ENCODE data around the gene LPAR6.

The LPAR6 gene

DNA sequence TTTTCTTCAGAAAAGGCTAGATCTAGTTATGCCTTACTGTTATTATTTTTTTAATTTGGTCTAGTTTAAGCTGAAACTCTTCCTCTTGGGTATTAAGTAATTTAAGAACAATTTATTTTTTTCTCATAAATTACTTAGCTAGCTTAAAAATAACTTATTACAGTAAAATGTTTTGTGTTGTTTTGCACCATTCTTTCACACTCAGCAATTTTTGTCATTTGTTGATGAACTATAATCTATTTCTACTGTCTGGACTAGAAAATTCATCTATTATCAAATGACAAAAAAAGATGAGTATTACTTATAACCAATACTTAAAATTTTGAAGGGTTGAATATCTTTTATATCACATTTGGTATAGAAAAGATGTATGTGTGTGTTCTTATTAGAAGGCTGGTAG, 1.6 kb upstream of the LPAR6 start:
- no peak for DNase-seq (ENCODE audit: low read depth)

DNA sequence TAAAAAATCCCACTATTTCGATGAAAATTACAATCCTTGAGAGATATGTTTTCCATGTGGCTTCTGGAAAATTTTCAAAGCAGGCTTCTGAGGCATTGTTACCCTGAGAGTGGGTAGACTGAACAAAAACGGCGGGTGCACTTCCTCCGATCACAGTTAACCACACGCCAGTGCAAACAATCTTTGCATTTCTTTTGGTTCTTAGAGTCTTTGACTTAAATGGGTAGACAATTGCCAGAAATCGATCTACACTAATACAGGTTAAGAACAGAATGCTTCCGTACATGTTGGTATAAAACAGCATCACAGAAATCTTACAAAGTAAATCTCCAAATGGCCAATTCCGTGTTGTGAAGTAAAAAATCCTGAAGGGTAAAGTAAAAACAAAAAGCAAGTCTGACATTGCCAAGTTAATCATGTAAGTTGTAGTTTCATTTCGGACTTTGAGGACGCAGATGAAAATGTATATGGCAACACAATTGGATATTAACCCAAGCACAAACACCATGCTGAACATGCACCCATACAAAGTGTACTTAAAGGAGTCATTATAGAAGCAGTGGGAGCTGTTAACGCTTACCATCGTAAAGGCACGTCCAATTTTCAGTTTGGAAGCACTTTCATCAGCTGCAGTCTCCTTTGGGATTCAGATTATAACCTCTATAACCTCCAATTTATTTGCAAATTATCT, 927 bp downstream of the LPAR6 start:
- no peak for DNase-seq (ENCODE audit: low read depth)

DNA sequence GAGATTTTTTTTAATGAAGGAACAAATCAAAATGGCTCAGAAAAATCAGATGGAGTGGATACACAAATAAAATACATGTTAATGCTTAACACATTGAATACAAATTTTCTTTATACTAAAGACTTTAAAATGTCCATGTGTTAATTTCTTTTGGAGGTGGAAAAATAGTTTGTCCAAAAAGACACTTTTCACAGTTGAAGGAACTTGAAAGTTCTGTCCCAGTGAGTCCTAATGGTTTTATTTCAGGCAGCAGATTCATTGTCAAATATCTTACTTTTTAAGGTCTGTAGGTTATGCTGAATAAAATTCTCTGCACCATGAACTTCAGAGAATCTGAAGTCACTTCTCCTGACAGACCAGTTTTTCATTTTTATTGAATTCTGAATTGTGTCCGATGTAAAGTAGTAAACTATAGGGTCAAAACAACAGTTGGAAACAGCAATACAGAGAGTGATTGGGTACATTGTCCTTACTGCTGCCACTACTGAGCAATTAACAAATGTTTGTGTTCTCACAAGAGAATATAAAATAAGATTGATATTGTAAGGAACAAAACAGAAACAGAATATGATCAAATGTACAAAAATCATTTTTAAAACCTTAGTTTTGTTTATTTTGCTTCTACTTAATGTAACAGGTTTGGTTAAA, 1.6 kb downstream of the LPAR6 start:
- no peak for DNase-seq (ENCODE audit: low read depth)

DNA sequence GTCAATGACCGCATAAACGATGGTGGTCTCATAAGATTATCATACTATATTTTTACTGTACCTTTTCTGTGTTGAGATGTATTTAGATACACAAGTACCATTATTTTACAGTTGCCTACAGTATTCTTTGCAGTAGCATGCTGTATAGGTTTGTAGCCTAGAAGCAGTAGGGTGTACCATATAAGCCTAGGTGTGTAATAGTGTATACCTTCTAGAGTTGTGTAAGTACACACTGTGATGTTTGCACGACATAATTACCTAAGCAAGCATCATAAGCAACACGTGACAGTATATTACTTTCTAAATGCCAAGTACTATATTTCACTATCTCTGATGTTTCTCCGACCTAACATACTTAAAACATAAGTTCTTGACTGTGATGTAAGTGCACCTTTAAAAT, 2.7 kb downstream of the LPAR6 start:
- DNase-seq (ENCODE audit: low read depth) = no peak

DNA sequence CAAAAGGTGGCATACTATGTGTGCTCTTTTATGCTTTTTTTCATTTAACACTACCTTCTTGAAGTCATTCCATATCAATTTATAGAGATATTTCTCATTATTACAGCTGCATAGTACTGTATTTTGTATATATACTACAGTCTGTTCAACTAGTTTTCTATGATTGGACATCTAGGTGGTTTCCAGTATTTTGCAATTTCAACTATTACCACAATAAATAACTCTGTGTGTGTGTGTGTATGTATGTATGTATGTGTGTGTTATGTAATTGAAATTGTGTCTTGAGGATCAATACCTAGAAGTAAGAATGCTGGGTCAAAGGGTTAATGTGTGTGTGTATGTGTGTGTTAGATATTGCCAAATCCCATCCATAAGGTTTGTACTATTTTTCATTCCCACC, 7.0 kb downstream of the LPAR6 start:
- peak; percentile 40 for DNase-seq (ENCODE audit: low read depth)

DNA sequence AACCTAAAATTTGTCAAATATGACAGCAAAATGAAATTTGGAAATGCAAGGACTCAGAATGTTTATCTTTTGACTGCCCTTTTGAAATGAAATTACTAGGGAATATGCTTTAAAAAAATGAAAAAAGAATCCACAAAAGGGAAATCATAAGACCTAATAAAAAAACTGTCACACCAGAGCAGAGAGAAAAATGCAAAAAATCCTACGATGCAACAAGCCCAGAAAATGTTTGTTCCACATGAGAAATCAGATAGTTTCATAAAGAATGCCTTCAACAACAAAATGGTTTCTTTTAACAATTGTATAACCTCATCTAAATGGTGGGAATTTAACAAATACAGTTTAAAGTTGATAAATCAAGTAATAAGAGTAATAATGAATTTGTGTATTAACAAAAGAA, 8.0 kb downstream of the LPAR6 start:
- DNase-seq (ENCODE audit: low read depth) = no peak

DNA sequence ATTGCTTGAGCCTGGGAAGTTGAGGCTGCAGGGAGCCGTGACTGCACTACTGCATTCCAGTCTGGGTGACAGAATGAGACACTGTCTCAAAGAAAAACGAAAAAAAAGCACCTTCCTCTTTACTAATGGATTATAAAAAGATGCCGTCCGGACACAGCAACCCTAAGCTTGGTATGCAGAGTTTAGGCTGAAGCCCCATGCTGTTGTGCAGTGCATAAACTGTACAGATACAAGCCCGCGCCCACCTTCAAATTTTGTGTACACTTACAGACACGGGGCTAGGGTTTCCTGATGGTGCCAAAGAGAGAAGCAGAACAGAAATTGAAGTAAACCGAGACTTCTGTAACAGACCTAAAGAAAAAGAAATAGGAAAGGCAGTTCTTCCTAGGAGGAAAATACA, 9.0 kb downstream of the LPAR6 start:
- no peak for DNase-seq (ENCODE audit: low read depth)

DNA sequence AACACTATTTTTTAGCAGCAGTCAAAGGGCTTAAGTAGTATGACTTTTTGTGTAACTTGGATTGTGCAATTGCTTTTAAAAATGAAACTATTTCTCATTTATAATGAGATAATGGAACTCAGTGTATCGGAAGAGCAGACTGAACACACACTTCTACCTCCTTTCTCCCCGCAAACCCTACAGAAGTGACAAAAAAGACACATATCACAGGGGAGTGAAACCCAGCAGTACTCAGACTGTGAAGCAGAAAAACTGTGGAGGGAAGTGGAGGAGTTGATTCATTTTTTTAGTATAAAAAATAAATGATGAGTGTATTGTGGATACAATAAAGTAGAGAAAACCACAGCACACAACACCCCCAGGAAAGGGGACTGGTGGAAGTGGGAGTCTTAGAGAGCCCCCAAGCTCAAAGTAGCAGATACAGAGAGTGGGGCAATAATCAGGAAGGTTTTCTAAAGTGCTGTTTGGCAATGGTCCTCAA, 9.7 kb downstream of the LPAR6 start:
- DNase-seq (ENCODE audit: low read depth) = peak; percentile 65

DNA sequence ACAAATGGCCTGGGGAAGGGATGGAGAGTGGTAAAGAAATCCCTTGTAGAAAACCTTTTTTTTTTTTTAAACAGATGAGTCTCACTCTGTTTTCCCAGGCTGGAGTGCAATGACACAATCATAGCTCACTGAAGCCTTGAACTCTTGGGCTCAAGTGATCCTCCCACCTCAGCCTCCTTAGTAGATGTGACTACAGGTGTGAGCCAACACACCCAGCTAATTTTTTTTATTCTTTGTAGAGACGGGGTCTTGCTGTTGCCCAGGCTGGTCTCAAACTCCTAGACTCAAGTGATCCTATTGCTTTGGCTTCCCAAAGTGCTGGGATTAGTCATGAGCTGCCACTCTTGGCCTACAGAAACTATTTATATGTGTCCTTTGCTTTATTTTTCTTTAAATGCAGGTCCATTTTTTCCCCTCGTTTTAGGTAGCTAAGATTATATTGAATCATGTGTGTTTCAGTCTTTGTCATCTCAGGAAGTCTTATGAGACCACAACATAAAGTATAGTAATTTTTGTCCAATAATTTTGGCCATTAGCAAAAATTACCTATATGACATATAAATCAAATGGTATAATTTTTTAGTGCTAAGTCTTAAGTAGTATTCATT, 10.5 kb downstream of the LPAR6 start:
- no peak for DNase-seq (ENCODE audit: low read depth)

DNA sequence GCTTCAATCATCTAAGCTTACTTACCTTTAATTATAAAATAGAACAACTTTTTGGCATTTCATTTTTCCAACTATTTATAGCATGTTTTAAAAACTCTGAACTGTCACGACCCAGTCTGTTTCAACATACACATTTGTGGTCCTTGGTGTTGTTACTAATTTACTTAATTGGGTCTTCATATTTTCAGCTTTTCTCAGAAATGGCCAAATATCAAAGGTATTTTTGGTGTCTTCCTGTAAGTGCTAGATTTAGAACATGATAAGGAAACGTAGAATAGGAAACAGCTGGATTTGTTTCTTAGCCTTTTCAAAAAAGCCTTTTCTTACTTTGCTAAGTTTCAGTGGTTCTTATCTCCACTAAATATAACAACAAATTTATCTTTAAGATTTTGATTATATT, 11.4 kb downstream of the LPAR6 start:
- DNase-seq (ENCODE audit: low read depth) = no peak

DNA sequence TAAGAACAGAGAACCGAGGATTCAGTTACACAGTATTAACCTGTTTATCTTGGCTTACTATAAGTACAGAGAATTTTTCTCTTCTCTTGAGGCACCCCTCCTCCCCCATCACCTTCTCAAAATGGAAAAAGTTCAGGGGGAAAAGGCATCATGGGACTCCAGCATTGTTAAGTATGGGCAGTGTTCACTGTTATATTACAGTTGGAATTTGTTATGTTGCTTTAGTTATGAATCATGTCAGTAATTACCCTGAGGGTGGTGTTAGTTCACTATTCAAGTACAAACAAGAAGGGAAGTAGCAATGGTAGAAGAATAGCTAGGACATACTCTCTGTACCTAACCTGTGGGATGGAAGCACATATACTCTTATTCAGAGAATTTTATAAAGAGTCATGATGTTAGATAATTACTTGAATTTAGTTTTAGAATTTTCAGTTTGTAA, 12.0 kb downstream of the LPAR6 start:
- peak; percentile 80 for DNase-seq (ENCODE audit: low read depth)

DNA sequence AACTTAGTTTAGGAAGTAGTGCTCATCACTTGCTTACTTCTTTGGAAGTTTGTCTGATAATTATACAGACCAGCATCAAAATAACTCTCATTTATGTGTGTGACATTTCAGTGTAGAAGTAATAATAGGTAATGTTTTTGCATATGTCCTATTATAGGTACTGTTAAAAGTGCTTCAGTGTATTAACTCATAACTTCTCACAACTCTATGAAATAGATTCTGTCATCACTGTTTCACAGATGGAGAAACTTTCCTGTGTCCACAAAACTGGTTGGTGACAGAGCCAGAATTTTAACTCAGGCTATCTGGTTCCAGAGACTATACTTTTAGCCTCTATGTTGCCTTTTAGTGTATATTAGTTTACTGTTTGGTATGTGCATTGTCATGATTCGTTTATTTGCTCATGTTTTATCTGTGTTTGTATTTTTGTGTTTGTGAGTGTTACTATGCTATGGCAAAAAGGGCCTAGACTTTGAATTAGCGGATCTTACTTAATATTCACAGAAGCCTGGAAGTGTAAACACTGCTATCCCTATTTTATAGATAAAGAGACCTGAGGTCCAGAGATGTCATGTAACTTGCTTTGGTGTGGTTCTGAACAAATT, 12.7 kb downstream of the LPAR6 start:
- no peak for DNase-seq (ENCODE audit: low read depth)

DNA sequence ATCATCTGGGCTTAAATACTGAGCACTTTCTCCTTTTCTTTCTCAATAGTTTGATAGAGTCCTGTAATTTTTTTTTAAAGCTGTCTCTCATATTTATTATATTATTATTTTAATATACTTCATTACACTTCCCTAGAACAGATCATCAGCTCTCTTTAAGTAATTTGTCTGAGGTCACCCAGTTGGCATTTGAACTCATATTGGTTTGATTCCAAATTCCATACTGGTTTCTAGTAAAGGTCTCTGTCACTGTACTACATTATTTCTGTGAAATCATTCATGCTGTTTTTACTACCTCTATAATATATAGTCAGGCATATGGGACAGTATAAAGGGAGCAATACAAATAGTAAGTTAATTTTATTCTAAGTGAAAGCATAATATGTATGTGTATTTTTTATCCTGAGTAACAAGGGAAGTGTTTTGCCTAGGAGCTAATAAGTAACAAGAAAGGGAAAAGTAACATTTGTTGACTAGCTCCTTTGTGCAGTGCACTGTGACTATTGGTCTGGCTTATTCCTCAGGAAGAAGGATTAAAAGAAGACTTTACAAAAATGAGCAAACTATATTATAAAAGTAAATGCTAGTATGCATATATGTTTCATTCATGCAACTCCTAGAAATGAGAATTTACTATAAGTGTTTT, 14.3 kb downstream of the LPAR6 start:
- peak; percentile 39 for DNase-seq (ENCODE audit: low read depth)

DNA sequence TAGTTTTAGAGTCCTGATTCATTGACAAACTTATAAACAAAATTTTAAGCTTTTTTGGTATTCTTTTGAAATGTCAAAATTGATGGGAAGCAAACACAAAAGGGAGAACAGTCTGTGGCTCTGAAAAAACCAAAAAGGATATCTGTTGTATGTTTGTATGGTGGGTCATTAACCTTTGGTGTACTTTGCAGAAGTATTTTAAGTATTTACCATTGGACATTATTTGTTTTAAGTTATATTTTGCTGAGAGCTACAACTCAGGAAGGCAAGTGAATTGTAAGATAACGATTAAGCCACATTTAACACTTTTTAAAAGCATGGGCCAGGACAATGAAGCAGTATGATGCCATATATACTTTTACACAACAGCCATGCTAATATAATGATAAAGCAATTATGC, 15.2 kb downstream of the LPAR6 start:
- DNase-seq (ENCODE audit: low read depth) = no peak

DNA sequence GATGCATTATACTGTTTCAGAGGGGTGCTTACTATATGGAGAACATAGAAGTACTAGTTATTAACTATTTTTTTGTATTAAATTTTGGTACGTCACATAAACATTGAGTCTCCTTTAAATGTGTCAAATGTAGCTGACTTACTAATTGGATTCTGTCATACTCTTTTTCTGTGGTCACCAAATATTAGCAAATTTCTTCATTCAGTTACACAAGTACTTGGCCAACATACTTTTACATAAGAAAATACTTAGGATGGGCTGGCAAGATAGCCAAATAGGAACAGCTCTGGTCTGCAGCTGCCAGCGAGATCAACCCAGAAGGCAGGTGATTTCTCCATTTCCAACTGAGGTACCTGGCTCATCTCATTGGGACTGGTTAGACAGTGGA, 19.2 kb downstream of the LPAR6 start:
- no peak for DNase-seq (ENCODE audit: low read depth)

DNA sequence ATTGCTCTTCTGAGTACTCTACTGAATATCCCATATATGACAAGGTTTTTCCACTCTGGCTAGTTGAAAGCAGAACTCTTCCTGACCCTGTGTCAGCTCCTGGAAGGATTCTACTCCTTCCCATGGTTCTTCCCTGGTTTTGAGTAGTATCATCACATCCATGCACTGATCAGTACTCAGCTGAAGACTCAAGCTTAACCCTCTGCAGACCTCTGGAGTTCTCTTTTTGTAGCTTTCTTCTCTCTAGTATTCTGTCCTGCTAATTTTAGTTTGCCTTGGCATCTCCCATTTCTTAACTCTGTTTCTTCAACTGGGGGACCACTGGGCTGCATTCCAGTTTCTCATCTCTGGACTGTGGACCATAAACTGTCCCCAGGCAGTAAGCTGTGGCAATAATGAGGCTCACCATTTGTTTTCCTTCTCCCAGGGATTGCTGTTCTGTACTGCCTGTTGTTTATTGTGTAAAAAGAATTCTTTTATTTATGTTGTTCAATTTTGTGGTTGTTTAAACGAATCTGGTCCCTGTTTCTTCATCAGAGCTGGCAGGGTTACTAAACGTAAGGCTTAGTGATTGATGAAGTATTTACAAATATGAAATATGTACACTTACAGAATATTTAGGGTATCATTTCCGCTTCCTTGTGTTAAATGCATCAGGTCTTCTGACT, 19.7 kb downstream of the LPAR6 start:
- DNase-seq (ENCODE audit: low read depth) = no peak

DNA sequence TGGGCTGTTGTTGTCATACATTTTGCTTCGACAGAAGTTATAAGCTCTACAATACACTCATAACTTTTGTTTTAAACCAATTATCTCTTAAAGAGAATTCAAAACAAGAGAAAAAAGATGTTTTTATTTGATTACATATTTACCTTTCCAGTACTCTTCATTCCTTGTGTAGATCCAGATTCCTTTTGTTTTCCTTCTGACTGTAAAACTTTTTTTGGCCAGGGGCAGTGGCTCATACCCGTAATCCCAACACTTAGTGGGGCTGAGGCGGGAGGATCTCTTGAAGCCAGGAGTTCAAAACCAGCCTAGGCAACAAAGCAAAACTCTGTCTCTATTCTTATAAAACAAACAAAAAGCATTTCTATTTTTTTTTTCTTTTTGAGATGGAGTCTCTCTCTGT, 21.7 kb downstream of the LPAR6 start:
- DNase-seq (ENCODE audit: low read depth) = no peak

DNA sequence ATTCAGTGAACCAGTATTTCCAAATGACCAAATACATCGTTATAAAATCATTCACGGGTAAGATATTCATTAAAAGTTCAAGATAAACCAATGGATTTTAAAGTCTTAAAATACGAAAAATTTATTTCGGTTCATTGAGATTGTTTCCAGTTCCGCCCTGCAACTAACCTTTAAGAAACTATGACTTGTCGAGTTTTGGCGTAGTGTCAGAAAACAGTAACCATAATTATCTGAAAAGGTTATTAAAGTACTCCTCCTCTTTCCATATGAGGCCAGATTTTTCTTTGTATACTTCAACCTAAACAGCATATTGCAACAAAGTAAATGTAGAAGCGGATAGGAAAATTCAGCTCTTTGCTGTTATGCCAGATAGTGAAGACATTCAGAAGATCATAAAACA, 26.1 kb downstream of the LPAR6 start:
- no peak for DNase-seq (ENCODE audit: low read depth)

DNA sequence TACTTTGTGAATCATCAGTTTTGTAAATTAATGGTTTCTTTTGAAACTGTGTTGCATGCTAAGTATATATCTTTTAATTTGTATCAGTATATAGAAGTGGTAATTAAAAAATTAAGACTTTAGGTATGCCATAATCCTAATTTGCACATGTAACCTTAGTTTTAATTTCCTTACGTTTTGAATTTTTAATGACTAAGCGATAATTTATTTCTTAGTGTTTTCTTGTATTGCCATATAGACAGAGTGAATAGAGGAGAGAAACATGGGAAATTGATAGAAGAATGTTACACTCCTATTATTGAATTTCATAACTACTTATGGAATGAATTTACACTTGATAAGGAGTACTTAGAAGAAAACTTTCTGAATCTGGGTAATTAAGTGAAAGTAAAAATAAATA, 29.5 kb downstream of the LPAR6 start:
- no peak for DNase-seq (ENCODE audit: low read depth)

DNA sequence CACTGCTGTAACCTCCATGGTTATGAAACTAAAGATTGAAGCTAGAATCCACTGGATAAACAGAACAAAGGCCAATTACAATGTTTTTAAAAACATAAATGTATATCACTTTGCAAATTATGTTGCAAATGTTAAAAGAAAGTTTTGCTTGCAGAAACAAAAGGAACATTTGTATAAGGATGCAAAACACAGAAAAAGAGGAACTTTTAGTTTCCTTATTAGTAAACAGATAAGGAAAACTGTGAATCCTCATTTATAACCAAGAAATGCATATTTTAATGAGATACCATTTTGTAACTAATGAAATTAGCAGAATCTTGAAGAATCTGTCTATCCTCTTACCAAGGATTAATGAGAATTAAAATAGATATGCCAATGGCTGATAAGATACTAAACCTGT, 32.3 kb downstream of the LPAR6 start:
- DNase-seq (ENCODE audit: low read depth) = no peak

DNA sequence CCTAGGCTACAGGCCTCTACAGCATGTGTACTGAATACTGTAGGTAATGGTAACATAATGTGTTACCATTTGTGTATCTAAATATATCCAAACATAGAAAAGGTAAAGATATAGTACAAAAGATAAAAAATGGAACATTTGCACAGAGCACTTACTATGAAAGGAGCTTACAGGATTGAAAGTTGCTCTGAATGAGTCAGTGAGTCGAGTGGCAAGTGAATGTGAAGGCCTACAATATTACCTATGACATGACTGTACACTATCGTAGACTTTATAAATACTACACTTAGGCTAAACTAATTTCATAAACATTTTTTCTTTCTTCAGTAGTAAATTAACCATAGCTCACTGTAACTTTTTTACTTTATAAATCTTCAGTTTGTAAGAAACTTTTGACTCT, 35.1 kb downstream of the LPAR6 start:
- DNase-seq (ENCODE audit: low read depth) = no peak

DNA sequence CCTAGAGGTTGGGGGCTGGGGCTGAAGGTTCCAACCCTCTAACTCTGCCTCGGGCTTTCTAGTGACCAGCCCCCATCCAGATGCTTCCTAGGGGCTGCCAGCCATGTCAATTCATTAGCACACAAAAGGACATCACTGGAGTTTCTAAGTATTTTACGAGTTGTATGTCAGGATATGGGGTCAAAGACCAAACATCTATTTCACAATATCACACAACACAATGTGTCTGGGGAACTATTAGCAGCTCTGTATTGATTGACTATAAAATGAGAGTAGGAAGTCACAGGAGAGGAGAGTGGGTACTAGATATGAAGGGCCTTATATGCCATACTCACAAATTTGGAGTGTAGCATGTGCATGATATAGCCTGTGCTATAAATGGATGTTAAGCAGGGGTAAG, 42.1 kb downstream of the LPAR6 start:
- no peak for DNase-seq (ENCODE audit: low read depth)
